Stimulated activated CD4-positive, alpha-beta T cell treated with anti-CD3 and anti-CD28 coated beads, Interleukin-2, amount 100 ng/mL, for 48 hours (primary cell): ENCODE measurements around the gene TCN1.
"Not testable (repeated sequence)": the region's sequence is repeated elsewhere in the genome, so short reads cannot be mapped to it uniquely, and the experiment has no call there.

Source experiments
- DNase-seq, 2 donors: peaks; one replicate each; pipeline ENCODE4 v3.0.0-alpha.2; 2020

TCN1 gene

GRCh38 chr11:59866397-59866796 lies at the start of gene TCN1:
Gene TCN1, minus strand, starts transcription at chr11:59866487. Its CDS starts 17 bp downstream, at chr11:59866470.
- no peak for DNase-seq

GRCh38 chr11:59903569-59903968 lies 37.3 kb upstream of the TCN1 start:
- not testable (repeated sequence) for DNase-seq

- DNase-seq, result no peak
Measured at GRCh38 chr11:59901306-59901705, 35.0 kb upstream of the TCN1 start.

GRCh38 chr11:59900366-59901126 lies 34.3 kb upstream of the TCN1 start:
- DNase-seq, result no peak

- no peak for DNase-seq
Measured at GRCh38 chr11:59899532-59899931, 33.2 kb upstream of the TCN1 start.

GRCh38 chr11:59898650-59899049 lies 32.4 kb upstream of the TCN1 start:
- DNase-seq, result no peak

- no peak for DNase-seq
Measured at GRCh38 chr11:59898046-59898445, 31.8 kb upstream of the TCN1 start.

- no peak for DNase-seq
Measured at GRCh38 chr11:59894616-59895015, 28.3 kb upstream of the TCN1 start.

- DNase-seq, result no peak
Measured at GRCh38 chr11:59891781-59892181, 25.5 kb upstream of the TCN1 start.

GRCh38 chr11:59887156-59887555 lies 20.9 kb upstream of the TCN1 start:
- not testable (repeated sequence) for DNase-seq

GRCh38 chr11:59883597-59883996 lies 17.3 kb upstream of the TCN1 start:
- no peak for DNase-seq

GRCh38 chr11:59879567-59879966 lies 13.3 kb upstream of the TCN1 start:
- DNase-seq, result no peak

GRCh38 chr11:59878575-59878974 lies 12.3 kb upstream of the TCN1 start, which contains the start of gene OOSP3:
Gene OOSP3, plus strand, starts transcription at chr11:59878782. Its CDS starts 27 bp downstream, at chr11:59878809.
- DNase-seq, result no peak

- DNase-seq, result no peak
Measured at GRCh38 chr11:59877784-59878183, 11.5 kb upstream of the TCN1 start.

GRCh38 chr11:59877325-59877724 lies 11.0 kb upstream of the TCN1 start:
- DNase-seq, result no peak

GRCh38 chr11:59875856-59876519 lies 9.7 kb upstream of the TCN1 start:
- no peak for DNase-seq

- no peak for DNase-seq
Measured at GRCh38 chr11:59872076-59872475, 5.8 kb upstream of the TCN1 start.

- no peak for DNase-seq
Measured at GRCh38 chr11:59867946-59868345, 1.7 kb upstream of the TCN1 start.

- DNase-seq, result no peak
Measured at GRCh38 chr11:59866836-59867235, 549 bp upstream of the TCN1 start.

GRCh38 chr11:59865031-59865430 lies 1.3 kb downstream of the TCN1 start:
- no peak for DNase-seq

- DNase-seq, result no peak
Measured at GRCh38 chr11:59862252-59862651, 4.0 kb downstream of the TCN1 start.

GRCh38 chr11:59859673-59860072 lies 6.6 kb downstream of the TCN1 start:
- DNase-seq, result no peak

- DNase-seq, result peak in 1 of 2 donors; percentile 2
Measured at GRCh38 chr11:59857439-59858434, 8.6 kb downstream of the TCN1 start.
